B cell (primary cell): Measurements from ENCODE around the gene RALGAPB. TPM values are rescaled to one million over a fixed set of nuclear protein-coding genes. Genes with fewer than 3 reads are reported as not detected.

Source experiments
- ATAC-seq: fragments of 200-7000 bp; cut with Tn5 transposase; one replicate; pipeline ENCODE4 v1.10.0; 2021; ENCODE audit warnings: low read depth, mild to moderate bottlenecking, moderate number of reproducible peaks, moderate library complexity
- CTCF ChIA-PET: fragments of 350-600 bp; sonication (Branson Sonifier 250); formaldehyde crosslinking; loops from one replicate; lab custom pipeline; 2021; ENCODE audit warnings: antibody characterized with exemption, inconsistent platforms; lab: Charles Lee
- POLR2A ChIA-PET: fragments of 350-600 bp; sonication (Branson Sonifier 250); formaldehyde crosslinking; loops from one replicate; lab custom pipeline; 2021; ENCODE audit warnings: antibody characterized with exemption; lab: Charles Lee
- DNase-seq: peaks from one replicate; pipeline ENCODE4 v3.0.0; 2013
- H2AFZ ChIP-seq: 2 replicates; pipeline ENCODE4 v1.6.1; 2012; ENCODE audit warnings: mild to moderate bottlenecking, low read depth, low read length; ENCODE audit not compliant: insufficient read depth, poor library complexity, severe bottlenecking
- H3K27ac ChIP-seq, 2 donors: 1 replicate in 1 of 2; 2 replicates in 1 of 2; pipeline ENCODE4 v1.5.1; 2012 to 2013; ENCODE audit warnings: low read length in 2 of 2, mild to moderate bottlenecking in 2 of 2, moderate library complexity in 1 of 2
- H3K27me3 ChIP-seq, 4 experiments: fragments of 200-600 bp in 1 of 4; sonication (generic) in 1 of 4; replicated peaks in 1 of 4; 1 replicate in 2 of 4; 2 replicates in 2 of 4; pipeline versions ENCODE4 v1.6.1 to v1.7.0; 2013 to 2016; ENCODE audit warnings: low read length in 3 of 4, mild to moderate bottlenecking in 2 of 4, mixed read lengths in 1 of 4, moderate library complexity in 1 of 4; ENCODE audit not compliant: insufficient read depth in 4 of 4, control insufficient read depth in 3 of 4; ENCODE audit errors: control extremely low read depth in 1 of 4
- H3K36me3 ChIP-seq, 2 experiments: replicated peaks in 1 of 2; 1 replicate in 1 of 2; 2 replicates in 1 of 2; pipeline versions ENCODE4 v1.6.1 to v1.7.1; 2013; ENCODE audit warnings: low read length in 1 of 2; ENCODE audit not compliant: insufficient read depth in 2 of 2, control insufficient read depth in 1 of 2; ENCODE audit errors: control extremely low read depth in 1 of 2, extremely low read depth in 1 of 2
- H3K4me1 ChIP-seq, 2 donors: fragments of 200-600 bp in 1 of 2; sonication (generic) in 1 of 2; 1 replicate in 1 of 2; 2 replicates in 1 of 2; pipeline versions ENCODE4 v1.5.1 to v1.6.1; 2013 to 2017; ENCODE audit warnings: low read length in 2 of 2; ENCODE audit not compliant: control insufficient read depth in 2 of 2, insufficient read depth in 2 of 2
- H3K4me2 ChIP-seq: replicated peaks from 2 replicates; pipeline ENCODE3; 2012; ENCODE audit warnings: mild to moderate bottlenecking, low read depth, low read length; ENCODE audit not compliant: poor library complexity, severe bottlenecking
- H3K4me3 ChIP-seq, 5 experiments: fragments of 200-600 bp in 1 of 5; sonication (generic) in 1 of 5; 1 replicate in 3 of 5; 2 replicates in 2 of 5; pipeline versions ENCODE4 v1.5.1 to v1.7.0; 2011 to 2016; ENCODE audit warnings: low read length in 4 of 5, mild to moderate bottlenecking in 4 of 5, low read depth in 2 of 5, control low read depth in 1 of 5, moderate library complexity in 1 of 5; ENCODE audit not compliant: insufficient read depth in 1 of 5; ENCODE audit errors: control extremely low read depth in 1 of 5, extremely low read depth in 1 of 5
- H3K79me2 ChIP-seq: fragments of 200-600 bp; sonication (generic); one replicate; pipeline ENCODE4 v1.6.0; 2016; ENCODE audit warnings: low read length; ENCODE audit not compliant: control insufficient read depth, insufficient read depth
- H3K9ac ChIP-seq: fragments of 200-600 bp; sonication (generic); 2 replicates; pipeline ENCODE4 v1.6.1; 2017; ENCODE audit warnings: mild to moderate bottlenecking, low read length, moderate library complexity
- H3K9me3 ChIP-seq, 3 donors: one replicate each; pipeline versions ENCODE4 v1.6.1 to v1.7.1; 2013; ENCODE audit warnings: low read length in 2 of 3; ENCODE audit not compliant: control insufficient read depth in 2 of 3, insufficient read depth in 1 of 3; ENCODE audit errors: control extremely low read depth in 1 of 3
- H4K20me1 ChIP-seq: 2 replicates; pipeline ENCODE4 v1.6.0; 2012; ENCODE audit warnings: mild to moderate bottlenecking, low read length; ENCODE audit not compliant: insufficient read depth, control insufficient read depth, poor library complexity, severe bottlenecking
- H3K27ac Mint-ChIP-seq: one replicate; pipeline ENCODE4 v1.8.0; 2021; ENCODE audit warnings: mixed read lengths
- H3K27me3 Mint-ChIP-seq: one replicate; pipeline ENCODE4 v1.8.0; 2021; ENCODE audit warnings: mixed read lengths
- H3K4me1 Mint-ChIP-seq: one replicate; pipeline ENCODE4 v1.8.0; 2021; ENCODE audit warnings: mixed read lengths
- H3K4me3 Mint-ChIP-seq: one replicate; pipeline ENCODE4 v1.8.0; 2021; ENCODE audit warnings: mixed read lengths
- H3K9me3 Mint-ChIP-seq: one replicate; pipeline ENCODE4 v1.8.0; 2022; ENCODE audit warnings: mixed read lengths; ENCODE audit not compliant: insufficient read depth
- CTCF ChIP-seq: fragments of 200-600 bp; IDR thresholded peaks from one replicate; pipeline ENCODE4 v1.8.0; 2022; ENCODE audit warnings: antibody characterized with exemption, mild to moderate bottlenecking
- EZH2 ChIP-seq: IDR thresholded peaks from 2 replicates; pipeline ENCODE4 v1.6.1; 2012; ENCODE audit warnings: borderline replicate concordance, low read depth, mild to moderate bottlenecking, moderate library complexity, low read length; ENCODE audit not compliant: insufficient read depth, poor library complexity, severe bottlenecking
- WGBS: methylation state at CpG from one replicate; pipeline ENCODE4 v1.1.5; 2013; ENCODE audit warnings: missing lambda C conversion rate; ENCODE audit not compliant: insufficient coverage; 5-methylcytosine and 5-hydroxymethylcytosine counted together
- intact Hi-C: fragments of 100-400 bp; cut with micrococcal nuclease; formaldehyde crosslinking; loops from one replicate; pipeline ENCODE4 v1.10.0; 2022
- polyA plus RNA-seq: library from polyadenylated mRNA; depleted of rRNA; stranded (reverse); fragments of >200 nt; gene quantifications from 2 replicates; pipeline ENCODE4 v1.2.3, GENCODE V29; 2012
- total RNA-seq, 2 donors: library from RNA; stranded (reverse); fragments of 120-200 nt in 1 of 2; gene quantifications; 1 replicate in 1 of 2; 2 replicates in 1 of 2; pipeline versions ENCODE4 v1.2.3 to v1.2.4, GENCODE V29; 2013 to 2022

The RALGAPB gene
- total and polyA plus RNA-seq, 2 donors (not counting 1 experiment from before 2014, with no cell fraction given), result 15.0 to 58.3 TPM

GRCh38 chr20:38557174-38557573 lies 84.5 kb downstream of the RALGAPB start:
- Histone ChIP-seq H3K4me1 (no peaks in the 10 kb centered on the region), H3K4me2 (no peak overlapping the region), H3K27ac (no peak overlapping the region), H4K20me1 (no peaks in the 10 kb centered on the region), H3K36me3 (peaks cover 13 to 89% of the 10 kb centered on the region in 2 experiments), H3K79me2 (no peaks in the 10 kb centered on the region), H3K9me3 (no peaks in the 10 kb centered on the region), H3K9ac (no peak overlapping the region), H2AFZ (no peak overlapping the region), H3K4me3 (no peak overlapping the region), H3K27me3 (no peaks in the 10 kb centered on the region)
- Mint-ChIP-seq H3K4me3 (no peak overlapping the region), H3K9me3 (no peaks in the 10 kb centered on the region), H3K4me1 (no peaks in the 10 kb centered on the region), H3K27me3 (no peaks in the 10 kb centered on the region), H3K27ac (no peak overlapping the region)
- DNase-seq (no peak), ATAC-seq (no peak)
- ChIA-PET POLR2A (no interaction called here), CTCF (no interaction called here)
- no CpG with 5 or more reads among the region's 2 CpGs for WGBS
- intact Hi-C loops, result no loop called here
- TF ChIP-seq CTCF, result no peak
- TF ChIP-seq EZH2, result no peak

- peaks cover 11 to 82% of the 10 kb centered on the region in 2 experiments for H3K36me3 ChIP-seq
- DNase-seq (no peak), ATAC-seq (no peak)
- no peak overlapping the region for H2AFZ ChIP-seq
- TF ChIP-seq EZH2 (no peak), CTCF (no peak)
- Mint-ChIP-seq H3K27me3 (no peaks in the 10 kb centered on the region), H3K4me3 (no peak overlapping the region), H3K4me1 (no peaks in the 10 kb centered on the region), H3K9me3 (no peaks in the 10 kb centered on the region), H3K27ac (no peak overlapping the region)
- no peak overlapping the region for H3K4me2 ChIP-seq
- ChIA-PET POLR2A (no interaction called here), CTCF (no interaction called here)
- no peaks in the 10 kb centered on the region for H4K20me1 ChIP-seq
- H3K9me3 ChIP-seq, result no peaks in the 10 kb centered on the region
- no peaks in the 10 kb centered on the region for H3K79me2 ChIP-seq
- no peaks in the 10 kb centered on the region for H3K4me1 ChIP-seq
- H3K27ac ChIP-seq, result no peak overlapping the region
- no peak overlapping the region for H3K9ac ChIP-seq
- WGBS, result no CpG with 5 or more reads among the region's 3 CpGs
- no peak overlapping the region for H3K4me3 ChIP-seq
- H3K27me3 ChIP-seq, result no peaks in the 10 kb centered on the region
- intact Hi-C loops, result no loop called here
These were observed 86.1 kb downstream of the RALGAPB start for GRCh38 chr20:38558596-38559360.
